H1 (cell line): ENCODE results near the gene SKA1. TPM values are rescaled to one million over a fixed set of nuclear protein-coding genes. Genes with fewer than 3 reads are reported as not detected.

Source experiments
- CTCF ChIA-PET: fragments of 300-600 bp; sonication (Branson Sonifier 250); formaldehyde crosslinking; loops from one replicate; lab custom pipeline; 2021; ENCODE audit not compliant: partially characterized antibody; lab: Charles Lee
- POLR2A ChIA-PET: fragments of 300-600 bp; sonication (Branson Sonifier 250); formaldehyde crosslinking; loops from one replicate; lab custom pipeline; 2021; ENCODE audit warnings: inconsistent platforms; ENCODE audit not compliant: partially characterized antibody; lab: Charles Lee
- DNase-seq, 2 experiments: peaks; one replicate each; pipeline versions ENCODE4 v3.0.0 to v3.0.0-alpha.2; 2010 to 2022; ENCODE audit warnings: low spot score in 2 of 2, low read depth in 1 of 2, mixed read lengths in 1 of 2
- FAIRE-seq: peaks from 2 replicates; lab custom pipeline; 2011; peaks lifted over from hg19 to GRCh38; lab: Jason Lieb, UNC
- H2AFZ ChIP-seq: 2 replicates; pipeline ENCODE4 v1.8.1; 2012; ENCODE audit warnings: low read length, inconsistent platforms
- H2AK5ac ChIP-seq: 2 replicates; pipeline ENCODE4 v1.6.1; 2013; ENCODE audit warnings: low read depth, low read length
- H2BK120ac ChIP-seq: replicated peaks from 2 replicates; pipeline ENCODE3; 2013; ENCODE audit warnings: low read depth, low read length, inconsistent platforms
- H2BK12ac ChIP-seq: 2 replicates; pipeline ENCODE4 v1.6.1; 2013; ENCODE audit warnings: low read depth, low read length
- H2BK15ac ChIP-seq: 2 replicates; pipeline ENCODE4 v1.6.1; 2013; ENCODE audit warnings: low read length
- H2BK20ac ChIP-seq: 2 replicates; pipeline ENCODE4 v1.6.1; 2013; ENCODE audit warnings: low read length
- H2BK5ac ChIP-seq: 2 replicates; pipeline ENCODE4 v1.6.1; 2013; ENCODE audit warnings: low read depth, low read length
- H3K14ac ChIP-seq: 2 replicates; pipeline ENCODE4 v1.6.1; 2013; ENCODE audit warnings: inconsistent platforms; ENCODE audit not compliant: insufficient read length
- H3K18ac ChIP-seq: 2 replicates; pipeline ENCODE4 v1.6.1; 2013; ENCODE audit warnings: low read length; ENCODE audit errors: extremely low read depth
- H3K23ac ChIP-seq: 2 replicates; pipeline ENCODE4 v1.6.1; 2013; ENCODE audit warnings: inconsistent platforms; ENCODE audit not compliant: insufficient read length
- H3K23me2 ChIP-seq: 2 replicates; pipeline ENCODE4 v1.6.1; 2013; ENCODE audit warnings: low read depth, low read length
- H3K27ac ChIP-seq: 2 replicates; pipeline ENCODE4 v1.6.1; 2011; ENCODE audit warnings: low read depth, low read length, inconsistent platforms
- H3K27me3 ChIP-seq, 4 experiments: replicated peaks in 1 of 4; 1 replicate in 1 of 4; 2 replicates in 3 of 4; pipeline versions ENCODE4 v1.6.1 to v1.8.1; 2011 to 2013; ENCODE audit warnings: low read length in 3 of 4, mild to moderate bottlenecking in 3 of 4, inconsistent platforms in 2 of 4, mixed read lengths in 2 of 4, moderate library complexity in 1 of 4; ENCODE audit not compliant: control insufficient read depth in 3 of 4, insufficient read depth in 3 of 4; ENCODE audit errors: extremely low read depth in 1 of 4
- H3K36me3 ChIP-seq, 4 experiments: 2 replicates each; pipeline versions ENCODE4 v1.6.1 to v1.8.1; 2011 to 2013; ENCODE audit warnings: mild to moderate bottlenecking in 4 of 4, low read length in 3 of 4, moderate library complexity in 2 of 4, control low read depth in 1 of 4, inconsistent platforms in 1 of 4; ENCODE audit not compliant: insufficient read depth in 4 of 4, control insufficient read depth in 2 of 4
- H3K4ac ChIP-seq: replicated peaks from 2 replicates; pipeline ENCODE3; 2013; ENCODE audit warnings: low read length, low read depth, mixed read lengths, inconsistent platforms; ENCODE audit not compliant: insufficient read length
- H3K4me1 ChIP-seq, 4 experiments: replicated peaks in 1 of 4; 1 replicate in 1 of 4; 2 replicates in 3 of 4; pipeline versions ENCODE4 v1.6.1 to v1.8.1; 2011 to 2013; ENCODE audit warnings: low read length in 3 of 4, inconsistent platforms in 2 of 4, mixed read lengths in 1 of 4; ENCODE audit not compliant: insufficient read depth in 4 of 4, control insufficient read depth in 3 of 4
- H3K4me2 ChIP-seq, 2 experiments: 2 replicates each; pipeline versions ENCODE4 v1.6.1 to v1.8.1; 2011 to 2013; ENCODE audit warnings: low read depth in 2 of 2, low read length in 2 of 2, control low read depth in 1 of 2, inconsistent platforms in 1 of 2, mild to moderate bottlenecking in 1 of 2; ENCODE audit not compliant: insufficient read depth in 1 of 2
- H3K4me3 ChIP-seq, 4 experiments: fragments of 200-600, 300-600 bp in 1 of 4; sonication (generic), shearing (Covaris generic), sonication (Bioruptor Twin) in 1 of 4; 2 replicates each; pipeline versions ENCODE4 v1.5.1 to v1.8.1; 2011 to 2016; ENCODE audit warnings: low read length in 4 of 4, low read depth in 3 of 4, control low read depth in 2 of 4, inconsistent platforms in 2 of 4, mild to moderate bottlenecking in 2 of 4, mixed read lengths in 1 of 4, moderate library complexity in 1 of 4; ENCODE audit not compliant: insufficient read depth in 2 of 4; ENCODE audit errors: extremely low read depth in 1 of 4
- H3K56ac ChIP-seq: replicated peaks from 2 replicates; pipeline ENCODE3; 2013; ENCODE audit warnings: low read depth, mild to moderate bottlenecking, mixed read lengths, low read length, inconsistent platforms; ENCODE audit not compliant: insufficient read length
- H3K79me1 ChIP-seq: 2 replicates; pipeline ENCODE4 v1.6.1; 2013; ENCODE audit warnings: low read depth, low read length, control low read depth
- H3K79me2 ChIP-seq, 2 experiments: 2 replicates each; pipeline versions ENCODE4 v1.6.1 to v1.8.1; 2012 to 2013; ENCODE audit warnings: low read length in 2 of 2, mild to moderate bottlenecking in 2 of 2, inconsistent platforms in 1 of 2; ENCODE audit not compliant: insufficient read depth in 2 of 2, control insufficient read depth in 1 of 2
- H3K9ac ChIP-seq, 4 experiments: replicated peaks in 1 of 4; 1 replicate in 1 of 4; 2 replicates in 3 of 4; pipeline versions ENCODE4 v1.6.1 to v1.8.1; 2011 to 2013; ENCODE audit warnings: low read depth in 3 of 4, low read length in 3 of 4, control low read depth in 2 of 4, mild to moderate bottlenecking in 2 of 4, moderate library complexity in 2 of 4, inconsistent platforms in 1 of 4; ENCODE audit errors: extremely low read depth in 1 of 4
- H3K9me3 ChIP-seq, 2 experiments: 2 replicates each; pipeline versions ENCODE4 v1.6.1 to v1.8.1; 2012 to 2013; ENCODE audit warnings: mild to moderate bottlenecking in 2 of 2, moderate library complexity in 2 of 2, control low read depth in 1 of 2, inconsistent platforms in 1 of 2, low read depth in 1 of 2, low read length in 1 of 2, mixed read lengths in 1 of 2; ENCODE audit not compliant: insufficient read depth in 2 of 2
- H4K20me1 ChIP-seq, 2 experiments: replicated peaks in 1 of 2; 2 replicates each; pipeline versions ENCODE3 to v1.8.1; 2011 to 2013; ENCODE audit warnings: inconsistent platforms in 2 of 2, low read length in 2 of 2, mild to moderate bottlenecking in 1 of 2; ENCODE audit not compliant: insufficient read depth in 2 of 2, control insufficient read depth in 1 of 2
- H4K5ac ChIP-seq: 2 replicates; pipeline ENCODE4 v1.6.1; 2013; ENCODE audit warnings: low read length, low read depth, mixed read lengths, inconsistent platforms; ENCODE audit not compliant: insufficient read length
- H4K8ac ChIP-seq: 2 replicates; pipeline ENCODE4 v1.8.0; 2013; ENCODE audit warnings: mild to moderate bottlenecking, moderate library complexity, low read length, inconsistent platforms; ENCODE audit not compliant: insufficient read depth; ENCODE audit errors: extremely low read depth
- H4K91ac ChIP-seq: replicated peaks from 2 replicates; pipeline ENCODE3; 2013; ENCODE audit warnings: low read length, mixed read lengths, inconsistent platforms; ENCODE audit not compliant: insufficient read length
- CHD1 ChIP-seq: IDR thresholded peaks from 2 replicates; pipeline ENCODE4 v1.6.1; 2012; ENCODE audit warnings: low read depth, low read length, improper control_type of control experiment
- CHD2 ChIP-seq: IDR thresholded peaks from 2 replicates; pipeline ENCODE4 v1.6.1; 2012; ENCODE audit warnings: low read length, improper control_type of control experiment
- CREB1 ChIP-seq: IDR thresholded peaks from 2 replicates; pipeline ENCODE4 v1.6.1; 2012; ENCODE audit warnings: inconsistent platforms
- CTBP2 ChIP-seq: IDR thresholded peaks from 2 replicates; pipeline ENCODE4 v1.7.0; 2011; ENCODE audit warnings: borderline replicate concordance, mild to moderate bottlenecking, moderate library complexity, mixed read lengths, low read length; ENCODE audit not compliant: insufficient read depth, insufficient read length
- HDAC2 ChIP-seq, 2 experiments: fragments of 300-600 bp in 1 of 2; sonication (generic) in 1 of 2; IDR thresholded peaks; 2 replicates each; pipeline ENCODE4 v1.6.1; 2011 to 2012; ENCODE audit warnings: low read depth in 2 of 2, low read length in 2 of 2, mild to moderate bottlenecking in 2 of 2, moderate library complexity in 2 of 2, borderline replicate concordance in 1 of 2, inconsistent platforms in 1 of 2
- HDAC6 ChIP-seq: IDR thresholded peaks from one replicate; pipeline ENCODE4 v1.7.1; 2012; ENCODE audit warnings: low read depth, mild to moderate bottlenecking, inconsistent platforms, low read length, moderate library complexity
- KDM4A ChIP-seq: IDR thresholded peaks from one replicate; pipeline ENCODE4 v1.7.1; 2012; ENCODE audit warnings: low read depth, mild to moderate bottlenecking, moderate library complexity, low read length, inconsistent platforms; ENCODE audit not compliant: severe bottlenecking
- KDM5A ChIP-seq: fragments of 200-600 bp; IDR thresholded peaks from 2 replicates; pipeline ENCODE4 v1.7.1; 2012; ENCODE audit warnings: mild to moderate bottlenecking, low read length, inconsistent platforms, mixed read lengths
- NRF1 ChIP-seq: IDR thresholded peaks from 2 replicates; pipeline ENCODE4 v1.6.1; 2011; ENCODE audit warnings: mild to moderate bottlenecking, low read depth, low read length, improper control_type of control experiment
- PHF8 ChIP-seq: fragments of 200-600 bp; sonication (generic); conservative IDR thresholded peaks from 2 replicates; pipeline ENCODE4 v1.7.1; 2012; ENCODE audit warnings: low read depth, mild to moderate bottlenecking, inconsistent platforms, low read length, moderate library complexity
- POLR2AphosphoS5 ChIP-seq: IDR thresholded peaks from 2 replicates; pipeline ENCODE4 v1.6.1; 2011; ENCODE audit warnings: low read depth, low read length
- RFX5 ChIP-seq: IDR thresholded peaks from 2 replicates; pipeline ENCODE4 v1.6.1; 2011; ENCODE audit warnings: low read depth, low read length, improper control_type of control experiment, borderline replicate concordance
- TAF7 ChIP-seq: optimal IDR thresholded peaks from 2 replicates; pipeline ENCODE3; 2011; ENCODE audit warnings: low read depth, mild to moderate bottlenecking, inconsistent platforms, low read length, moderate library complexity, borderline replicate concordance
- TBP ChIP-seq: IDR thresholded peaks from 2 replicates; pipeline ENCODE4 v1.6.1; 2011; ENCODE audit warnings: low read depth, low read length, improper control_type of control experiment
- ZNF274 ChIP-seq: IDR thresholded peaks from 2 replicates; pipeline ENCODE4 v1.7.0; 2012; ENCODE audit warnings: low read length, borderline replicate concordance; ENCODE audit errors: extremely low read depth
- WGBS, 2 experiments: shearing (Covaris generic) in 1 of 2; methylation state at CpG; one replicate each; pipeline versions ENCODE4 v1.1.6 to v1.1.7; 2013 to 2015; ENCODE audit warnings: low lambda C conversion rate in 2 of 2, mixed read lengths in 2 of 2, inconsistent platforms in 1 of 2, low coverage in 1 of 2, missing lambda C conversion rate in 1 of 2; ENCODE audit not compliant: insufficient replicate concordance in 2 of 2, insufficient coverage in 1 of 2, insufficient read length in 1 of 2; ENCODE audit errors: extremely low coverage in 1 of 2, missing lambda C conversion rate in 1 of 2; 5-methylcytosine and 5-hydroxymethylcytosine counted together
- polyA plus RNA-seq, 7 experiments: library from polyadenylated mRNA; depleted of rRNA in 3 of 7; stranded (reverse) in 5 of 7; unstranded in 2 of 7; fragments of >200 nt in 5 of 7; fragments of 200-250 nt in 2 of 7; gene quantifications; 1 replicate in 5 of 7; 2 replicates in 1 of 7; 4 replicates in 1 of 7; pipeline versions ENCODE4 v1.2.1 to v1.2.3, GENCODE V29; 2011 to 2013; ENCODE audit warnings: missing spikeins in 2 of 7, mixed read lengths in 2 of 7
- total RNA-seq: library from RNA; stranded (reverse); fragmentation: NEBNext Ultra II Directional; extraction: Animal tissue kit (Norgen Biotek cat#: 25700); gene quantifications from 2 replicates; pipeline ENCODE4 v1.2.1, GENCODE V29; 2021

SKA1 gene
- total and polyA plus RNA-seq, 2 of the 8 experiments (the other 6 are each of a cell fraction or from before 2014, with no cell fraction given): 8.6 to 22.9 TPM

GRCh38 chr18:50441016-50441415, 66.2 kb downstream of the SKA1 start:
- FAIRE-seq: no peak
- H3K27ac ChIP-seq: no peak overlapping the region

More at GRCh38 chr18:50441016-50441415, 66.2 kb downstream of the SKA1 start:
- no peaks in the 10 kb centered on the region for H3K79me1 ChIP-seq
- H2AFZ ChIP-seq: no peak overlapping the region
- H2BK5ac ChIP-seq: no peak overlapping the region
- H4K5ac ChIP-seq: no peak overlapping the region
- H2BK12ac ChIP-seq: no peak overlapping the region
- H2BK120ac ChIP-seq: no peak overlapping the region
- H3K4me2 ChIP-seq: no peak overlapping the region
- H3K23ac ChIP-seq: no peak overlapping the region
- no peak overlapping the region for H2AK5ac ChIP-seq
- H4K20me1 ChIP-seq: no peaks in the 10 kb centered on the region
- H3K9ac ChIP-seq: no peak overlapping the region
- no peaks in the 10 kb centered on the region; a peak in 1 of 8 replicates for H3K36me3 ChIP-seq
- H3K14ac ChIP-seq: no peak overlapping the region
- no peak overlapping the region for H4K91ac ChIP-seq
- no peaks in the 10 kb centered on the region for H3K23me2 ChIP-seq
- H3K9me3 ChIP-seq: peaks cover 21 to 24% of the 10 kb centered on the region in 2 experiments
- H4K8ac ChIP-seq: no peak overlapping the region
- TF ChIP-seq CHD2 (no peak), KDM5A (no peak), PHF8 (no peak), CTBP2 (no peak), HDAC2 (IDR thresholded peaks at IDR 0.05; ENCODE audit: borderline replicate concordance in 1 of 2, low read depth in 2 of 2, low read length in 2 of 2) (no peak), CREB1 (no peak), NRF1 (no peak), TBP (no peak), TAF7 (no peak), POLR2AphosphoS5 (no peak), CHD1 (no peak), RFX5 (no peak), ZNF274 (no peak), KDM4A (no peak), HDAC6 (no peak)
- H3K56ac ChIP-seq: no peak overlapping the region
- no peak overlapping the region for H3K4ac ChIP-seq
- WGBS, 2 experiments: 76% methylated on average over 4 of the region's 4 CpGs; no CpG with 5 or more reads in 1 of the 2 experiments
- no peak for DNase-seq
- ChIA-PET POLR2A (interaction anchor here (1.0 kb wide), 1 partner anchor 12 kb away, joined by 4 read pairs; no protein-coding TSS in a partner anchor), CTCF (no interaction called here)
- H3K79me2 ChIP-seq: no peaks in the 10 kb centered on the region
- H3K18ac ChIP-seq: no peak overlapping the region
- peaks cover 0 to 7% (median 4%) of the 10 kb centered on the region in 4 experiments; a peak in 3 of 7 replicates for H3K4me1 ChIP-seq
- H3K27me3 ChIP-seq: no peaks in the 10 kb centered on the region
- no peak overlapping the region for H2BK20ac ChIP-seq
- H2BK15ac ChIP-seq: no peak overlapping the region
- no peak overlapping the region for H3K4me3 ChIP-seq
